Tibial nerve (tissue), 4 donors: ENCODE data around the gene ZSWIM8. TPM values are rescaled to one million over a fixed set of nuclear protein-coding genes. Genes with fewer than 3 reads are reported as not detected.

Experiments used
- DNase-seq, 2 donors: peaks; one replicate each; pipeline ENCODE4 v3.0.0-alpha.2; 2019; ENCODE audit warnings: low spot score in 2 of 2
- H3K27ac ChIP-seq, 4 donors: fragments of 200-600 bp; sonication (generic) in 3 of 4; one replicate each; pipeline ENCODE4 v1.5.1; 2017 to 2019; ENCODE audit warnings: mild to moderate bottlenecking in 1 of 4
- H3K27me3 ChIP-seq, 2 donors: fragments of 200-600 bp; sonication (generic) in 1 of 2; one replicate each; pipeline versions ENCODE4 v1.5.1 to v1.6.0; 2017 to 2019
- H3K36me3 ChIP-seq, 3 donors: fragments of 200-600 bp; sonication (generic); one replicate each; pipeline ENCODE4 v1.5.1; 2018 to 2019
- H3K4me1 ChIP-seq, 4 donors: fragments of 200-600 bp; sonication (generic) in 3 of 4; one replicate each; pipeline ENCODE4 v1.5.1; 2017 to 2019
- H3K4me3 ChIP-seq, 4 donors: fragments of 200-600 bp; sonication (generic) in 3 of 4; one replicate each; pipeline ENCODE4 v1.5.1; 2017 to 2019; ENCODE audit warnings: mild to moderate bottlenecking in 1 of 4, moderate library complexity in 1 of 4
- H3K9me3 ChIP-seq, 4 donors: fragments of 200-600 bp; sonication (generic) in 3 of 4; one replicate each; pipeline ENCODE4 v1.5.1; 2017 to 2019
- EP300 ChIP-seq, 2 donors: sonication (generic); formaldehyde crosslinking; IDR thresholded peaks; one replicate each; pipeline ENCODE4 v1.6.1; 2017; ENCODE audit warnings: antibody characterized with exemption in 2 of 2, mild to moderate bottlenecking in 1 of 2
- POLR2A ChIP-seq, 2 donors: fragments of 450-650 bp; IDR thresholded peaks; one replicate each; pipeline ENCODE4 v1.6.1; 2017; ENCODE audit warnings: antibody characterized with exemption in 2 of 2, mild to moderate bottlenecking in 2 of 2, moderate library complexity in 2 of 2
- WGBS, 2 donors: methylation state at CpG; one replicate each; pipeline ENCODE4 v1.1.5; 2018; 5-methylcytosine and 5-hydroxymethylcytosine counted together
- total RNA-seq, 4 donors: library from RNA; depleted of rRNA; stranded (reverse); fragments of >200 nt; gene quantifications; one replicate each; pipeline ENCODE4 v1.1.0, GENCODE V29; 2016
- TF ChIP-seq, protein P1 (sequence below), 5 experiments: fragments of 200-600 bp in 3 of 5; fragments of 450-650 bp in 2 of 5; sonication (generic) in 3 of 5; IDR thresholded peaks; one replicate each; pipeline ENCODE4 v1.5.1; 2016 to 2019; ENCODE audit warnings: antibody characterized with exemption in 5 of 5, mild to moderate bottlenecking in 3 of 5, moderate library complexity in 2 of 5

Gene ZSWIM8
- total RNA-seq, 4 donors from 2014 or later: 104 to 138 (median 121) TPM

DNA sequence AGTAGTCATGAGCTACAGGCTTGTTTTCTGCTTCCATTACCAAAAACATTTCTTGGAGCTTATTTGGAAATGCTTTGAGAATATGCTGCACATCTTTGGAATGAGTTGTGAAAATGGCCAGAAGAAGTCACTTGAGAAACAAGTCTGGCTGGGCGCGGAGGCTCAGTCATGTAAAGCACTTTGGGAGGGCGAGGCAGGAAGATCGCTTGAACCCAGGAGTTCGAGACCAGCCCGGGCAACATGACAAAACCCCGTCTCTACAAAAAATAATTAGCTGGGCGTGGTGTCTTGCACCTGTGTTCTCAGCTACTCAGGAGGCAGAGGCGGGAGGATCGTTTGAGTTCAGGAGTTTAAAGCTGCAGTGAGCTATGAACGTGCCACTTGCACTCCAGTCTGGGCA lies 4.4 kb upstream of the ZSWIM8 start:
- peaks cover 0 to 55% (median 22%) of the 10 kb centered on the region in 4 donors for H3K4me1 ChIP-seq
- TF ChIP-seq, protein P1, sequence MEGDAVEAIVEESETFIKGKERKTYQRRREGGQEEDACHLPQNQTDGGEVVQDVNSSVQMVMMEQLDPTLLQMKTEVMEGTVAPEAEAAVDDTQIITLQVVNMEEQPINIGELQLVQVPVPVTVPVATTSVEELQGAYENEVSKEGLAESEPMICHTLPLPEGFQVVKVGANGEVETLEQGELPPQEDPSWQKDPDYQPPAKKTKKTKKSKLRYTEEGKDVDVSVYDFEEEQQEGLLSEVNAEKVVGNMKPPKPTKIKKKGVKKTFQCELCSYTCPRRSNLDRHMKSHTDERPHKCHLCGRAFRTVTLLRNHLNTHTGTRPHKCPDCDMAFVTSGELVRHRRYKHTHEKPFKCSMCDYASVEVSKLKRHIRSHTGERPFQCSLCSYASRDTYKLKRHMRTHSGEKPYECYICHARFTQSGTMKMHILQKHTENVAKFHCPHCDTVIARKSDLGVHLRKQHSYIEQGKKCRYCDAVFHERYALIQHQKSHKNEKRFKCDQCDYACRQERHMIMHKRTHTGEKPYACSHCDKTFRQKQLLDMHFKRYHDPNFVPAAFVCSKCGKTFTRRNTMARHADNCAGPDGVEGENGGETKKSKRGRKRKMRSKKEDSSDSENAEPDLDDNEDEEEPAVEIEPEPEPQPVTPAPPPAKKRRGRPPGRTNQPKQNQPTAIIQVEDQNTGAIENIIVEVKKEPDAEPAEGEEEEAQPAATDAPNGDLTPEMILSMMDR (IDR thresholded peaks at IDR 0.05): no peak
- TF ChIP-seq POLR2A (IDR thresholded peaks at IDR 0.05) (no peak), EP300 (IDR thresholded peaks at IDR 0.05) (no peak)
- H3K27me3 ChIP-seq: no peaks in the 10 kb centered on the region
- DNase-seq: no peak
- 22 to 33% methylated on average over 11 of the region's 11 CpGs for WGBS, 2 donors
- peak overlapping the region; percentile 67 to 96 (median 92) for H3K27ac ChIP-seq
- no peaks in the 10 kb centered on the region for H3K9me3 ChIP-seq
- H3K36me3 ChIP-seq: peaks cover 0 to 42% (median 6%) of the 10 kb centered on the region in 3 donors
- peak overlapping the region; percentile 63 to 97 (median 80) for H3K4me3 ChIP-seq

DNA sequence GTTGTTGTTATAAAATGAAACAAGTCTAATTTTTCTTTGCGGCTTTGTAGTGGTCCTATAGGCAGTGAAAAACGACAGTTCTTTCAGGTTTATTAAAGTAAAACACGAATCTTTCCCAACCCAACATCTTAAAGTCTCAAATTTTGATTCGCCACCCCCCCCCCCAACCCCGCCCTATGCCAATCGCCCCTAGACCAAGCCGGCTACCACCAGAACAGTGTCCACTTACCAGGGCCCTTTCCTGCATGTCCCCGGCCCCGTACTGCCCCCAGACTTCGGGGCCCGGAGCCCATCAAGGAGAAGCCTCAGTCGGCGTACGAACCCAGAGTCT lies 3.9 kb upstream of the ZSWIM8 start:
- 0 to 1% methylated on average over 14 of the region's 14 CpGs for WGBS, 2 donors
- peak overlapping the region; percentile 67 to 96 (median 92) for H3K27ac ChIP-seq
- H3K9me3 ChIP-seq: no peaks in the 10 kb centered on the region
- peaks cover 0 to 37% (median 1%) of the 10 kb centered on the region in 3 donors for H3K36me3 ChIP-seq
- H3K4me3 ChIP-seq: peak overlapping the region; percentile 63 to 97 (median 80)
- peaks cover 0 to 52% (median 25%) of the 10 kb centered on the region in 4 donors for H3K4me1 ChIP-seq
- DNase-seq: no peak
- no peaks in the 10 kb centered on the region for H3K27me3 ChIP-seq
- TF ChIP-seq, protein P1 (IDR thresholded peaks at IDR 0.05): no peak
- TF ChIP-seq EP300 (IDR thresholded peaks at IDR 0.05) (no peak), POLR2A (IDR thresholded peaks at IDR 0.05) (no peak)

GRCh38 chr10:73781879-73782748 lies 3.3 kb upstream of the ZSWIM8 start, which contains the start of gene CHCHD1:
Gene CHCHD1, plus strand, starts transcription at chr10:73782048. Its CDS starts 28 bp downstream, at chr10:73782076.
- TF ChIP-seq, protein P1 (IDR thresholded peaks at IDR 0.05): peak in 1 of 5 experiments; percentile 15
- peak; percentile 55 to 94 for TF ChIP-seq EP300 (IDR thresholded peaks at IDR 0.05)
- peak; percentile 31 to 53 for TF ChIP-seq POLR2A (IDR thresholded peaks at IDR 0.05)
- Histone ChIP-seq H3K4me3 (peak within 1 kb of the TSS; percentile 63 to 97 (median 80)), H3K27me3 (no peaks in the 10 kb centered on the region), H3K27ac (peak within 1 kb of the TSS; percentile 67 to 96 (median 92)), H3K4me1 (peaks cover 0 to 52% (median 31%) of the 10 kb centered on the region in 4 donors), H3K9me3 (no peaks in the 10 kb centered on the region), H3K36me3 (peaks cover 0 to 31% (median 0%) of the 10 kb centered on the region in 3 donors)
- DNase-seq: peak; percentile 88 to 94
- WGBS, 2 donors: 0 to 2% methylated on average over 16 to 57 of the region's 57 CpGs

DNA sequence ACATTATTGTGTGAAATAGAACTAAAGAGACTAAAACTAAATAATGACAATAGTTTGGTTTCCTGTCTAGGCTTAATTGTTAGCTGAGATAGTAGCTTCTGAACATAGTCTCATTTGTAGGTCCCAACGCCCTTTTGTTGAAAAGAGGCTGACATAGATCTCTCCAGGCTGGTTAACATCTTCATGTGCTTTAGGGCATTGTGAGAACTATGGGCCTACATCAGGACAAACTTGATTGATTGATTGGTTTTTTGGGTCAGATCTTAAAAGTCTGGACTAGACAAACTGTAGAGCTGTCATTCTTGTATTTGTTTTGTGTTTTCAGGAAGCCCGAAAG lies 2.7 kb upstream of the ZSWIM8 start:
- 42 to 48% methylated on average over 2 of the region's 2 CpGs for WGBS, 2 donors
- peaks cover 0 to 26% (median 0%) of the 10 kb centered on the region in 3 donors for H3K36me3 ChIP-seq
- no peaks in the 10 kb centered on the region for H3K27me3 ChIP-seq
- peaks cover 0 to 58% (median 37%) of the 10 kb centered on the region in 4 donors for H3K4me1 ChIP-seq
- TF ChIP-seq EP300 (IDR thresholded peaks at IDR 0.05) (no peak), POLR2A (IDR thresholded peaks at IDR 0.05) (no peak)
- TF ChIP-seq, protein P1 (IDR thresholded peaks at IDR 0.05): no peak
- H3K4me3 ChIP-seq: peak overlapping the region; percentile 63 to 97 (median 80)
- H3K9me3 ChIP-seq: no peaks in the 10 kb centered on the region
- no peak for DNase-seq
- peak overlapping the region in 3 of 4 donors; percentile 91 to 96 (median 94) for H3K27ac ChIP-seq
